NCI-H345 (cell line): ENCODE data around the gene COL6A2.
"Not testable (repeated sequence)": the region's sequence is repeated elsewhere in the genome, so short reads cannot be mapped to it uniquely, and the experiment has no call there.

Experiments used
- DNase-seq: peaks from one replicate; lab custom pipeline; 2025; lab: John Stamatoyannopoulos, UW

COL6A2 gene

DNA sequence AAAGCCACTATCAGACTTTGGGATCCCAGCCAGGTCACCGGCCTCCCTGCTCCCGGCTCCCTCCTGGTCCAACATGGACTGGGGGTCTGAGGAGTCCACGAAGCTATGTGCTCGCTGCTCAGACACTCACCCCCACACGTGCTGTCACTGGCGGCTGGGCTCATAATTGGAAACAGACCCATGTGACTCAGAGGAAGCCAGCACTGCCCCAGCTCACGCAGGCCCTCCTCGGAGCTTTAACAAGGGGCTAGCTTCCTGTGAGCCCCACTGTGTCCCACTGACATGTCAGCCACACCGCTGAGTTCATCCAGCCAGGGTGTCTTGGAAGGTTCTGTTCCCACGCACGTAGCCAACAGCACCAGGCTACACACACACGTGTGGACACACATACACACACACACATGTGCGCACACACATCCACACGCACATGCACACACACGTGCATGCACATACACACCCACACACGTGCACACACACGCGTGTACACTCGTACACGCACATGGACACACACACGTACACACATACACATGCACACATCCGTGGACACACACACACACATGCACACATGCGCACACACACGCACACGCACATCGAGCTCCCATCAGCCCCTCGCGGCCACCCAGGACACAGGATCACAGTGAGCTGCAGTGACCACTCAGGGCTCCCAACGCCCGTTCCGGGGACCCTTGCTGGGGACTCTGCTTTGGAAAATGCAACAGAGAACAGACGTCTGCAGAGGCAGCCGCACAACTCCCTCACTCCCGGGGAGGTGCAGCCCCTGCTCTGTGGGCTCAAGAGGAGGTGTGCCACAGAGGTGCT lies 18.4 kb upstream of the COL6A2 start:
- no peak for DNase-seq

DNA sequence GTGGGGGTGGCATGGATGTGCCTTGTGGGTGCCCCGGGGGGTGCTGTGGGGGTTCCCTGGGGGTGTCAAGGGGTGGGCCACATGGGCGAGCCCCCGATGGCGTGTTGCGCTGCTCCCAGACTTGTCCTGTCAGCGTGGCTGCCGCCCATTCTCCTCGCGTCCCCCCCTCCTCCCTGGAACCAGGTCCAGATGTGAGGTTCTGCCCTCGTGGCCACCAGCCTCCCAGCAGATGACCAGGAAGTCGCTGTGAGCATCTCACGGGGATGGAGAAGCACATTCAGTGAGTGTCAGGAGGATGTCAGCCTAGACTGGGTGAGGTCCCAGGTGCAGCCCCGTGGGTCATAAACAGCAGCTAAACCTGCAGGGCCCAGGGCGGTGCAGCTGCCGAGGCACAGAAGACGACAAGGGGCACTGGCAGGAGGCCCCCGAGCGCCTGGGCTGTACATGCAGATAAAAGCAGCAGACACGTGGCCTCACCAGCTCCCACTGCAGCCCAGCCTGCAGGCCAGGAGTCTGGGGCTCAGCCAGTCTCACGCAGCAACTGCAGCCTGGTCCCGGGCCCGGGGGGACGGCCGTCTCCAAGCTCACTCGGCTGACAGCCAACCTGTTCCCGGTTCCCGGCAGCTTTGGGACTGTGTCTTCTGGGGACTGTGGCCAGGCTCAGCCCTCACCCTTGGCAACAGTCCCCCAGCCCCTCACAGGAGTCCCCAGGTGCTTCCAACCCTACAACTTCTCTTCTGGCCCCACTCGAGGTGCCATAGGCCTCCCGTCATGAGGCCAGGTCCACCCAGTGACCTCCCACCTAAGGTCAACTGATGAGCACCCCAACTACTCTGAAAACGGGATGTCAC lies 17.5 kb upstream of the COL6A2 start:
- no peak for DNase-seq

- DNase-seq, result no peak
Measured at GRCh38 chr21:46081022-46081861, 16.7 kb upstream of the COL6A2 start.

- DNase-seq, result no peak
Measured at GRCh38 chr21:46081862-46082712, 15.8 kb upstream of the COL6A2 start.

DNA sequence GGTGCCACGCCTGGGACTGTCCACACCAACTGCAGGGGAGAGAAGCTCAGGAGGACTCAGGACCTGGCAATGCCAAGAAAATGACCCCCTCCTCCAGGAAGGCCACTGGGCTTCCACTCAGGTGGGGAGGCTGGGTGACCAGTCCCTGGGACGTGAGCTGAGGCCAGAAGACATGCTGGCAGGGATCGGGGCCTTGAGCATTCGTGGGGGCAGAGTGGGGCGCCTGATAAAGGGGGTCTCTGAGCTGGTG lies 15.3 kb upstream of the COL6A2 start:
- DNase-seq, result no peak

GRCh38 chr21:46082963-46083790 lies 14.7 kb upstream of the COL6A2 start:
- DNase-seq, result no peak

DNA sequence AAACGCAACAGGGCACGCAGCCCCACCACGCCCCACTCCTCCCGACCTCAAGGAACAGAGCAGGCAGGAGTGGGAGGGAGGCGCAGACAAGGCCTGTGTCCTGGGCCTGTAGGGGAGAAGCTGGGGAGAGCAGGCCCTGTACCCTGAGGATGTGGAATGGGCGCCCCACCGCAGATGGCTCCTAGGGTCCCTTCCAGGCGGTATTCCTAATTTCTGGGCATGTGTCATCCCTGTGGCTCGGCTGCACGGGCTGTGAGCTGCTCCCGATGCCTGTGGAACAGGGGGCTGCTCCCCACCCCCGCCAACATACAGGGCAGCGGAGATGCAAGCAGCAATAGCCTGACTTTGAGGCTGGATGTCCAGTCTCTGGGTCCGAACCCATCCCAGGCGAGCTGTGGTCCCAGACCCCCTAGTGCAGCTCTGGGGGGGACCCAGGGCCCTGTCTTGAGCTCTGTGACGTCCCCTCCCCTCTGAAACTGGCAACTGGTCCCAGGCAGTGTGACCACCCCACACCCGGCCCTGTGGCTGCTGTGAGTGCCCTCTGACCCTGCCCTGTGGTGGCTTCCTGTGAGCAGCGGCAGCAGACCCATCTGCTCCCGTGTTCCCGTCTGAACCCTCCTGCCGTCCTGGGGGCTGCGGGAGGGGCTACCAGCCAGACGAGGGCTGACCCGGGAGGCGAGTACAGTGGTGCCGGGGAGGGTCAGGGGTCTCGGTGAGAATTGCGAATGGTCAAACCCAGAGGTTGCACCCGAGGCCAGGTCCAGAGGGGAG lies 13.9 kb upstream of the COL6A2 start:
- no peak for DNase-seq

- DNase-seq, result peak; percentile 17
Measured at GRCh38 chr21:46084709-46085108, 13.2 kb upstream of the COL6A2 start.

- DNase-seq, result not testable (repeated sequence)
Measured at GRCh38 chr21:46085259-46085658, 12.7 kb upstream of the COL6A2 start.

DNA sequence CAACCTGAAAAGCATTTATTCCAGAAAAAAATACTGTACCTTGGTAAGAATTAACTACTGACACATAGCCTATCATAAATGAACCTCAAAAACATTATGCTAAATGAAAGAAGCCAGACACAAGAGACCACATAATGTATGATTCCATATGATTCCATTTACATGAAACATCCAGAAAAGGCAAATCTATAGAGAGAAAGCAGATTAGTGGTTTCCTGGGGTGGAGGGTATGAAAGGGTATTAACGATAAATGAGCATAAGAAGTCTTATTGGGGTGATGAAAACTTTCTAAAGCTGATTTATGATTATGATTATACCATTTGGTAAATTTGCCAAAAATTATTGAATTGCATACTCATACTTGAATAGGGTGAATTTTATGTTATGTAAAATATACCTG lies 10.3 kb upstream of the COL6A2 start:
- no peak for DNase-seq

GRCh38 chr21:46088189-46088588 lies 9.7 kb upstream of the COL6A2 start:
- DNase-seq, result no peak

DNA sequence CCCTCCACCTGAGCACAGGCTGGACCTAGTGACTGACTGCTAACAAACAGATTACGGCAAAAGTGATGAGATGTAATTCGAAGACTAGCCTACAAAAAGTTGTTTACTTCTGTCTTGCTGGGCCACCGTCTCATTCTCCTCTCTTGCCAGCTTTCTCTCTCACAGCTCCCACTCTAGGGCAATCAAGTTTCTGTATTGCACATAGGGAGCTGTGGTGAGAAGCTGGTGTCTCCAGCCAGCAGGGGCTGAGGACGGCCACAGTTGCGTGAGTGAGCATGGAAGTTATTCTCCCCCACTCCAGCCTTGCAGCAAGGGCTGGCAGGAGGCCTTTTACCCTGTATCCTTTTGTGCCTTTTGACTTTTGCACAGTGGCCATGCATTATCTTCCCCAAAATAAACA lies 8.6 kb upstream of the COL6A2 start:
- DNase-seq, result no peak

DNA sequence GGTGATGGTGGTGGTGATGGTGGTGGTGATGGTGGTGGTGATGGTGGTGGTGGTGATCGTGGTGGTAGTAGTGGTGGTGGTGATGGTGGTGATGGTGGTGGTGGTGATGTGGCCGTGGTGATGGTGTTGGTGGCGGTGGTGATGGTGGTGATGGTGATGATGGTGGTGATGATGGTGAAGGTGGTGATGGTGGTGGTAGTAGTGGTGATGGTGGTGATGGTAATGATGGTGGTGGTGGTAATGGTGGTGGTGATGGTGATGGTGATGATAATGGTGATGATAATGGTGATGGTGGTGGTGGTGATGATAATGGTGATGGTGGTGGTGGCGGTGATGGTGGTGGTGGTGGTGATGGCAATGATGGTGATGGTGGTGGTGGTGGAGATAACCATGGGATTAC lies 6.8 kb upstream of the COL6A2 start:
- no peak for DNase-seq

GRCh38 chr21:46091631-46092025 lies 6.3 kb upstream of the COL6A2 start:
- DNase-seq, result no peak

DNA sequence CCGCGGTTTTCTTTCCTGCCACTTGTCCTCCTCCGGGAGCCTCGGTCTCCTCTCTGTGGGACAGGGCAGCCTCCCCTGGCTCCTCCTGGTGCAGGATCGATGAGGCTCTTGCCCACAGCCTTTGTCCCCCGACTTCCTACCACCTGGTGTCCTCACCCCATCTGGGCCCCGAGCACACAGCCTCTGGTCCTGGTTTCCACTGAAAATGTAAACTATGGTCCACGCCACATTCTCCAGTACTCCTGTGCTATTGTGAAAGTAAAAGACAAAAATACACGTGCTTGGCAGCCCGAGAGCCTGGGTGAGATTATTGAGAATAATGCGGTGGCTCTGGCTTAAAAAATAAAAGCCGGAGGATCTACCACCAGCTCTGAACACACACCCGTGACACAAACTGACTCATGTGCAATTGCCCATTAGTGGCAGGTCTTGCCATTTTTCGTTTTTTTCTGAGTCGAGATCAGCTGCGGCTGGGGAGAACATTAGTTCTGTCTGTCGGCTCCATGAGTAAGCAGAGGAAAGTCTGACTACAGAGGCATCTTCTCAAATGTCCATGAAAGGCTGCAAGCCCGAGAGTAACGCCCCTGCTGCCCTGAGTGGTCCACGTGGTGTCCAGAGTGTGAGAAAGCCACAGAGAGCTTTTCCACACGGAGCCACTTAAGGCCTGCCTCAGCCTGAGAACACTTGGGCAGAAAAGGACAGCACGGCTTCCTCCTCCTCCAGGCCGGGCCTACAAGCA lies 5.7 kb upstream of the COL6A2 start:
- no peak for DNase-seq

DNA sequence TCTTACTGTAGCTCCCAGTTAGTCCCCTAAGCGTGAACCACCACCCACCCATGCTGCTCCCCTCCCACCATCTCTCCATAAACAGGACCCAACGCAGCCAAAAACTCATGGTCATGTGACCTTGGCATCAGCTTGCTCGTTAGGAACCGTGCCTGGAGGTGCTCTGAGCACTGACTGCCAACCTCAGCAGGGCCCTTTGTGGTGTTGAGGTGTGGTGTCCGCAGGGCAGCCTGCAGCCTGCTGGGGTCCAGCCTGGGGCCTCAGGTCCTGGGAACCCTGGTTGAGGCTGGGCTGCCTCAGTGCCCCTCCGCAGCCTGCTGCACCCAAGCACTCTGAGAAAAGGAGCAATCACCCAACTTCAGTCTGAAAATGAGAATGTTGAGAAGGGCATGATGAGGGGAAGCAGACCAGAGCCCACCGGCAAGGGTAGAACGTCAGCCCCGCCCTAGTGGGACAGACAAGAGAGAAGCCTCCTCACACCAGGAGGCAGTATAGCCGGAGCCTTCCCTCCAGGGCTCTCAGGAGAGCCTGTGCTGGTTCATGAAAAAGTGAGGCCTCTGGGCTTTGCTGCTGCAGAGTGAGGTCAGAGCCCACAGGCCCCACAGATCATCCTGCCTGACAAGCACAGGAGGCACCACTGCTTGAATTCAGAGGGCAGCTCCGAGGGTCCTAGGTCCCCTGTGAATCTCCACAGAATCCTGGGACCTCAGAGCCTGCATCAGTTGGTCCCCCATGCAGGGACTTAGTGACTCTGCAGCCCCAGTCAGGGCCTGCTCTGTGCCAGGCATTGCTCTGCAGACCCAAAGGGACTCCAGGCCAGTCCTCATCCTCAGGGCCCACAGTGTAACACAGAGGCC lies 4.9 kb upstream of the COL6A2 start:
- DNase-seq, result no peak

GRCh38 chr21:46093668-46094400 lies 4.1 kb upstream of the COL6A2 start:
- DNase-seq, result no peak
